Erythroblast (primary cell): ENCODE results near the gene METTL14.

Experiments
- GATA1 ChIP-seq: IDR thresholded peaks from 2 replicates; pipeline ENCODE4 v1.6.1; 2011; ENCODE audit warnings: low read depth, mild to moderate bottlenecking, control low read depth, low read length, moderate library complexity
- POLR2A ChIP-seq: IDR thresholded peaks from 2 replicates; pipeline ENCODE4 v1.6.1; 2011; ENCODE audit warnings: mild to moderate bottlenecking, low read length

DNA sequence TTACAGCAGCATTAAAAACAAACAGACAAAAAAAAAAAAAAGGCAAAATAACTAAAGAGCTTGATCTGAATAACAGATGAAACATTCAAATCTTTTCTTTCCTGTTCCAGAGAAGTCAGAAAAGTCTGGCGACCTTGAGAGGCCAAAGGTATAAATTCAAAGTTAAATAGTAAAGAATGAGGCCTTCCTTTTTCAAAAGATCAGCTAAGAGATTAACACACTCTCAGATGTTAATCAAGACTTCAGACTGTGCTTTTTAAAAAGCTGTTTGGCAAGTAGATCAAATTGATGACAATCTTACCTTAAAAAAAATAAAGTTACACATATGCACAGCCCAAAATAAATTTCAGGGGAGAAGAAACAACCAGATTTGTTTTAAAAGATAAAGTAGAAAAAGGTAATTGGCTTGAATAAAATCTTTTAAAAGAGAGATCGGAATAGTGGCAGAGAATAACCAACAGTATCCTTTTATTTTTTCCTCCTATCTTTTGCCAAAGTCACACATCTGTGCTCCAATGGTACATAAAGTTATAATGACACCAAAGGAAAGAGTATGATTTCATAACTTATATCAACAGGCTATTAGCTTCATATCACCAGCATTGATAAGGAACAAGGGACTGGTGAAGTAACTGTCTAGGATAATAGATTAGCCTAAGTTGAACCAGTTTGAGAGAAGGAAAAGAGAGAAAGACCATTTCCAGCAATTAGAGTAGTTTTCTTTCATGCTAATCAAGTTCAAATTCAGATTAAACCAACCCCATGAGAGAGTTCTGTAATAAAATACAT, 70.4 kb downstream of the METTL14 start:
- TF ChIP-seq POLR2A (no peak), GATA1 (no peak)
